HEK293T (cell line): ENCODE measurements around the gene FOXK2.

Experiments used
- ARNT ChIP-seq: fragments of 450-650 bp; IDR thresholded peaks from 2 replicates; pipeline ENCODE4 v1.6.1; 2017; ENCODE audit warnings: mild to moderate bottlenecking
- BHLHE40 ChIP-seq: fragments of 450-650 bp; IDR thresholded peaks from 2 replicates; pipeline ENCODE4 v1.6.1; 2016; ENCODE audit warnings: mild to moderate bottlenecking, moderate library complexity, borderline replicate concordance
- CTBP1 ChIP-seq: fragments of 450-650 bp; IDR thresholded peaks from 2 replicates; pipeline ENCODE4 v1.6.1; 2016; ENCODE audit warnings: borderline replicate concordance
- FOXM1 ChIP-seq: fragments of 450-650 bp; IDR thresholded peaks from 2 replicates; pipeline ENCODE4 v1.6.1; 2017; ENCODE audit warnings: mild to moderate bottlenecking, borderline replicate concordance
- HDGF ChIP-seq: fragments of 450-650 bp; IDR thresholded peaks from 2 replicates; pipeline ENCODE4 v1.6.1; 2017; ENCODE audit warnings: antibody characterized with exemption, borderline replicate concordance
- L3MBTL2 ChIP-seq: fragments of 450-650 bp; conservative IDR thresholded peaks from 2 replicates; pipeline ENCODE4 v1.6.1; 2016; ENCODE audit warnings: mild to moderate bottlenecking
- LEF1 ChIP-seq: fragments of 450-650 bp; IDR thresholded peaks from 2 replicates; pipeline ENCODE4 v1.6.1; 2017; ENCODE audit warnings: mild to moderate bottlenecking, borderline replicate concordance
- NFRKB ChIP-seq: fragments of 450-650 bp; IDR thresholded peaks from 2 replicates; pipeline ENCODE4 v1.6.1; 2016; ENCODE audit warnings: mild to moderate bottlenecking, moderate library complexity
- PKNOX1 ChIP-seq: fragments of 450-650 bp; IDR thresholded peaks from 2 replicates; pipeline ENCODE4 v1.6.1; 2016
- SP1 ChIP-seq: fragments of 450-650 bp; IDR thresholded peaks from 2 replicates; pipeline ENCODE4 v1.6.1; 2017
- SUZ12 ChIP-seq: fragments of 450-650 bp; IDR thresholded peaks from 2 replicates; pipeline ENCODE4 v1.6.1; 2016; ENCODE audit warnings: mild to moderate bottlenecking

GRCh38 chr17:82588266-82589175 is 69.0 kb downstream of the FOXK2 start:
- TF ChIP-seq LEF1 (no peak), L3MBTL2 (no peak), BHLHE40 (no peak), PKNOX1 (no peak), FOXM1 (no peak), HDGF (no peak), ARNT (no peak), CTBP1 (no peak), SP1 (no peak), SUZ12 (no peak), NFRKB (no peak)
